Measurements from ENCODE around the gene NEK3.

- TF ChIP-seq CTCF (IDR thresholded peaks at IDR 0.05) (no peak), EZH2 (IDR thresholded peaks at IDR 0.05) (no peak)
Measured at GRCh38 chr13:52165411-52165810, 6.0 kb upstream of the NEK3 start.

Data from neural progenitor cell (in vitro differentiated cells).